ENCODE data around the gene WDR59. TPM values are rescaled to one million over a fixed set of nuclear protein-coding genes. Genes with fewer than 3 reads are reported as not detected.

The WDR59 gene
- total and polyA plus RNA-seq, 2 of the 4 experiments (the other 2 are of a cell fraction): 29.4 to 44.6 TPM

- Histone ChIP-seq H3K79me1 (ENCODE audit: low read depth in 1 of 2, low read length in 2 of 2) (peaks cover 36 to 60% of the 10 kb centered on the region in 2 experiments), H3K36me3 (ENCODE audit: control insufficient read depth, insufficient read depth, low read length) (no peaks in the 10 kb centered on the region), H3K4me3 (ENCODE audit: insufficient read depth, low read depth, low read length) (no peak overlapping the region), H3K4me1 (ENCODE audit: control insufficient read depth, insufficient read depth, low read length) (peaks cover 20% of the 10 kb centered on the region), H3K56ac (ENCODE audit: extremely low read depth, insufficient read depth, low read length) (no peak overlapping the region), H3K9ac (ENCODE audit: low read depth, low read length) (no peak overlapping the region), H3K4me2 (ENCODE audit: low read depth, low read length) (peak overlapping the region; percentile 41; the same call in 1 of the 2 replicates), H2BK5ac (ENCODE audit: low read depth, low read length, poor library complexity, severe bottlenecking) (peak overlapping the region; percentile 78), H2AFZ (replicated peaks; ENCODE audit: low read length, poor library complexity) (no peak overlapping the region), H3K27me3 (ENCODE audit: control insufficient read depth, insufficient read depth, low read length) (no peaks in the 10 kb centered on the region), H2BK15ac (ENCODE audit: low read depth, low read length) (peak overlapping the region; percentile 17; the same call in 1 of the 3 replicates), H4K20me1 (ENCODE audit: insufficient read depth, low read length) (peaks cover 7% of the 10 kb centered on the region; the same call in 1 of the 2 replicates), H2AK9ac (replicated peaks; ENCODE audit: low read depth, low read length, poor library complexity) (no peak overlapping the region), H2BK120ac (ENCODE audit: low read depth, low read length) (peak overlapping the region; percentile 51; the same call in 1 of the 2 replicates), H3K27ac (ENCODE audit: insufficient read depth, low read length) (no peak overlapping the region), H3K18ac (ENCODE audit: low read depth, low read length) (peak overlapping the region; percentile 31; the same call in 1 of the 2 replicates), H4K8ac (ENCODE audit: low read depth in 2 of 2, low read length in 2 of 2) (peak overlapping the region in 1 of 2 experiments; percentile 59; a peak in 2 of 4 replicates), H3K9me1 (ENCODE audit: insufficient read depth, low read length) (peaks cover 14% of the 10 kb centered on the region), H3K9me3 (ENCODE audit: control insufficient read depth, insufficient read depth, low read length) (no peaks in the 10 kb centered on the region), H2BK20ac (ENCODE audit: low read depth, low read length) (peak overlapping the region; percentile 21; the same call in 1 of the 2 replicates), H4K5ac (ENCODE audit: low read depth, low read length) (peak overlapping the region; percentile 64; the same call in 1 of the 2 replicates), H4K91ac (ENCODE audit: insufficient read depth, low read depth, low read length) (0 out of 2 replicates have a peak overlapping the region, but pooled peaks have one; percentile 74), H3K14ac (replicated peaks; ENCODE audit: low read depth, low read length) (no peak overlapping the region), H3K23ac (ENCODE audit: low read depth, low read length) (no peak overlapping the region), H2AK5ac (ENCODE audit: low read depth, low read length) (peak overlapping the region; percentile 83; the same call in 1 of the 2 replicates), H3K4ac (ENCODE audit: low read depth, low read length) (0 out of 2 replicates have a peak overlapping the region, but pooled peaks have one; percentile 81)
- BruUV-seq (replicated peaks): no TSS peak
- in situ Hi-C loops (cut with MboI; ENCODE audit: low sequenced_read_pairs): no loop called here
- dilution Hi-C loops (cut with HindIII; ENCODE audit: low sequenced_read_pairs, unreplicated experiment): no loop called here
- ChIA-PET CTCF (interaction anchor here (0.8 to 1.7 kb wide), 2 partner anchors 28 to 82 kb away, joined by 5 to 6 read pairs; no protein-coding TSS in a partner anchor), POLR2A (ENCODE audit: unreplicated experiment) (no interaction called here)
- intact Hi-C loops (cut with micrococcal nuclease): loop anchor here (5.0 kb wide), 1 partner anchor 57 kb away; no protein-coding TSS in a partner anchor
- DNase-seq: peak; percentile 84
- TF ChIP-seq RCOR1 (IDR thresholded peaks at IDR 0.05; ENCODE audit: insufficient replicate concordance, low read length) (peak; percentile 47), FOS (IDR thresholded peaks at IDR 0.05; ENCODE audit: low read depth, low read length) (peak; percentile 32; the same call in 1 of the 2 replicates), RFX5 (IDR thresholded peaks at IDR 0.05; ENCODE audit: low read depth, low read length) (no peak), MAFK (IDR thresholded peaks at IDR 0.05; ENCODE audit: low read depth, low read length) (no peak)
- peak; percentile 61 for ATAC-seq (ENCODE audit: low read depth)
Observed at GRCh38 chr16:75029854-75030253, 44.9 kb upstream of the WDR59 start.

All from IMR-90 (cell line).